HEK293 (cell line): Measurements from ENCODE around the gene ZNF687.

Experiments used
- EGR2 ChIP-seq: fragments of 450-650 bp; formaldehyde crosslinking; IDR thresholded peaks from 2 replicates; pipeline ENCODE4 v1.5.1; 2016; ENCODE audit warnings: low read depth, missing biosample characterization, missing genetic modification characterization
- KLF10 ChIP-seq: fragments of 450-650 bp; IDR thresholded peaks from 2 replicates; pipeline ENCODE4 v1.5.1; 2018; ENCODE audit warnings: missing biosample characterization, mild to moderate bottlenecking, missing genetic modification characterization
- KLF17 ChIP-seq: fragments of 450-650 bp; formaldehyde crosslinking; IDR thresholded peaks from 2 replicates; pipeline ENCODE4 v1.5.1; 2016; ENCODE audit warnings: missing biosample characterization, missing genetic modification characterization
- KLF9 ChIP-seq: fragments of 450-650 bp; formaldehyde crosslinking; IDR thresholded peaks from 2 replicates; pipeline ENCODE4 v1.5.1; 2016; ENCODE audit warnings: missing biosample characterization, missing genetic modification characterization, low read depth
- PRDM10 ChIP-seq: fragments of 450-650 bp; formaldehyde crosslinking; IDR thresholded peaks from 2 replicates; pipeline ENCODE4 v1.5.1; 2016; ENCODE audit warnings: missing biosample characterization, missing genetic modification characterization
- SP7 ChIP-seq: fragments of 450-650 bp; formaldehyde crosslinking; IDR thresholded peaks from 2 replicates; pipeline ENCODE4 v1.5.1; 2016; ENCODE audit warnings: missing biosample characterization, missing genetic modification characterization
- ZEB2 ChIP-seq: fragments of 450-650 bp; formaldehyde crosslinking; IDR thresholded peaks from 2 replicates; pipeline ENCODE4 v1.5.1; 2016; ENCODE audit warnings: missing biosample characterization, missing genetic modification characterization
- ZFP37 ChIP-seq: fragments of 450-650 bp; formaldehyde crosslinking; IDR thresholded peaks from 2 replicates; pipeline ENCODE4 v1.5.1; 2016; ENCODE audit warnings: missing biosample characterization, missing genetic modification characterization
- ZNF10 ChIP-seq: fragments of 450-650 bp; formaldehyde crosslinking; IDR thresholded peaks from 2 replicates; pipeline ENCODE4 v1.5.1; 2017; ENCODE audit warnings: missing biosample characterization, missing genetic modification characterization
- ZNF146 ChIP-seq: fragments of 450-650 bp; formaldehyde crosslinking; IDR thresholded peaks from 2 replicates; pipeline ENCODE4 v1.5.1; 2016; ENCODE audit warnings: missing biosample characterization, missing genetic modification characterization
- ZNF174 ChIP-seq: fragments of 450-650 bp; formaldehyde crosslinking; IDR thresholded peaks from 2 replicates; pipeline ENCODE4 v1.5.0; 2017; ENCODE audit warnings: missing biosample characterization, mild to moderate bottlenecking, missing genetic modification characterization
- ZNF223 ChIP-seq: fragments of 450-650 bp; formaldehyde crosslinking; IDR thresholded peaks from 2 replicates; pipeline ENCODE4 v1.5.1; 2016; ENCODE audit warnings: missing biosample characterization, missing genetic modification characterization
- ZNF248 ChIP-seq: fragments of 450-650 bp; formaldehyde crosslinking; IDR thresholded peaks from 2 replicates; pipeline ENCODE4 v1.5.1; 2017; ENCODE audit warnings: missing biosample characterization, missing genetic modification characterization
- ZNF311 ChIP-seq: fragments of 450-650 bp; formaldehyde crosslinking; IDR thresholded peaks from 2 replicates; pipeline ENCODE4 v1.5.1; 2017; ENCODE audit warnings: missing biosample characterization, missing genetic modification characterization, borderline replicate concordance
- ZNF341 ChIP-seq: fragments of 450-650 bp; formaldehyde crosslinking; IDR thresholded peaks from 2 replicates; pipeline ENCODE4; 2016; ENCODE audit warnings: low read depth, missing biosample characterization, missing genetic modification characterization
- ZNF394 ChIP-seq: fragments of 450-650 bp; formaldehyde crosslinking; IDR thresholded peaks from 2 replicates; pipeline ENCODE4 v1.5.1; 2016; ENCODE audit warnings: missing biosample characterization, missing genetic modification characterization, mild to moderate bottlenecking, moderate library complexity, borderline replicate concordance
- ZNF404 ChIP-seq: fragments of 450-650 bp; formaldehyde crosslinking; IDR thresholded peaks from 2 replicates; pipeline ENCODE4 v1.5.1; 2017; ENCODE audit warnings: missing biosample characterization, missing genetic modification characterization
- ZNF449 ChIP-seq: fragments of 450-650 bp; formaldehyde crosslinking; IDR thresholded peaks from 2 replicates; pipeline ENCODE4 v1.5.1; 2017; ENCODE audit warnings: missing biosample characterization, mild to moderate bottlenecking, missing genetic modification characterization, moderate library complexity
- ZNF530 ChIP-seq: fragments of 450-650 bp; formaldehyde crosslinking; IDR thresholded peaks from 2 replicates; pipeline ENCODE4 v1.5.1; 2016; ENCODE audit warnings: low read depth, missing biosample characterization, missing genetic modification characterization
- ZNF610 ChIP-seq: fragments of 450-650 bp; formaldehyde crosslinking; IDR thresholded peaks from 2 replicates; pipeline ENCODE4 v1.5.1; 2016; ENCODE audit warnings: missing biosample characterization, missing genetic modification characterization, borderline replicate concordance
- ZNF629 ChIP-seq: fragments of 450-650 bp; formaldehyde crosslinking; IDR thresholded peaks from 2 replicates; pipeline ENCODE4 v1.5.1; 2017; ENCODE audit warnings: missing biosample characterization, missing genetic modification characterization
- ZNF660 ChIP-seq: fragments of 450-650 bp; IDR thresholded peaks from 2 replicates; pipeline ENCODE4 v1.5.1; 2018; ENCODE audit warnings: missing biosample characterization, mild to moderate bottlenecking, missing genetic modification characterization
- ZNF707 ChIP-seq: fragments of 450-650 bp; formaldehyde crosslinking; IDR thresholded peaks from 2 replicates; pipeline ENCODE4 v1.5.1; 2016; ENCODE audit warnings: missing biosample characterization, missing genetic modification characterization
- ZNF792 ChIP-seq: fragments of 450-650 bp; formaldehyde crosslinking; IDR thresholded peaks from 2 replicates; pipeline ENCODE4 v1.5.1; 2016; ENCODE audit warnings: missing biosample characterization, missing genetic modification characterization
- TF ChIP-seq, protein P1 (sequence below): fragments of 450-650 bp; formaldehyde crosslinking; IDR thresholded peaks from 2 replicates; pipeline ENCODE4 v1.5.1; 2016; ENCODE audit warnings: missing biosample characterization, missing genetic modification characterization, low read depth
- TF ChIP-seq, protein P2 (sequence below): fragments of 450-650 bp; formaldehyde crosslinking; IDR thresholded peaks from 2 replicates; pipeline ENCODE4 v1.5.1; 2016; ENCODE audit warnings: missing biosample characterization, missing genetic modification characterization
- TF ChIP-seq, protein P3 (sequence below): fragments of 450-650 bp; formaldehyde crosslinking; IDR thresholded peaks from 2 replicates; pipeline ENCODE4 v1.5.1; 2017; ENCODE audit warnings: missing biosample characterization, missing genetic modification characterization
- TF ChIP-seq, protein P4 (sequence below): fragments of 450-650 bp; formaldehyde crosslinking; IDR thresholded peaks from 2 replicates; pipeline ENCODE4; 2016; ENCODE audit warnings: missing biosample characterization, missing genetic modification characterization

The ZNF687 gene

GRCh38 chr1:151327223-151327902 lies 45.3 kb downstream of the ZNF687 start, which contains the start of gene PI4KB (continued):
- peak; percentile 54; the same call in 1 of the 2 replicates for TF ChIP-seq KLF10 (tag by site-specific recombination)
- TF ChIP-seq ZNF530 = no peak
- TF ChIP-seq, protein P1, sequence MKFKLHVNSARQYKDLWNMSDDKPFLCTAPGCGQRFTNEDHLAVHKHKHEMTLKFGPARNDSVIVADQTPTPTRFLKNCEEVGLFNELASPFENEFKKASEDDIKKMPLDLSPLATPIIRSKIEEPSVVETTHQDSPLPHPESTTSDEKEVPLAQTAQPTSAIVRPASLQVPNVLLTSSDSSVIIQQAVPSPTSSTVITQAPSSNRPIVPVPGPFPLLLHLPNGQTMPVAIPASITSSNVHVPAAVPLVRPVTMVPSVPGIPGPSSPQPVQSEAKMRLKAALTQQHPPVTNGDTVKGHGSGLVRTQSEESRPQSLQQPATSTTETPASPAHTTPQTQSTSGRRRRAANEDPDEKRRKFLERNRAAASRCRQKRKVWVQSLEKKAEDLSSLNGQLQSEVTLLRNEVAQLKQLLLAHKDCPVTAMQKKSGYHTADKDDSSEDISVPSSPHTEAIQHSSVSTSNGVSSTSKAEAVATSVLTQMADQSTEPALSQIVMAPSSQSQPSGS (tag by site-specific recombination) = no peak
- TF ChIP-seq ZFP37 (tag by site-specific recombination) = no peak
- no peak for TF ChIP-seq ZNF404
- TF ChIP-seq KLF9 (tag by site-specific recombination) = no peak; the same call in 1 of the 2 replicates
- TF ChIP-seq, protein P2, sequence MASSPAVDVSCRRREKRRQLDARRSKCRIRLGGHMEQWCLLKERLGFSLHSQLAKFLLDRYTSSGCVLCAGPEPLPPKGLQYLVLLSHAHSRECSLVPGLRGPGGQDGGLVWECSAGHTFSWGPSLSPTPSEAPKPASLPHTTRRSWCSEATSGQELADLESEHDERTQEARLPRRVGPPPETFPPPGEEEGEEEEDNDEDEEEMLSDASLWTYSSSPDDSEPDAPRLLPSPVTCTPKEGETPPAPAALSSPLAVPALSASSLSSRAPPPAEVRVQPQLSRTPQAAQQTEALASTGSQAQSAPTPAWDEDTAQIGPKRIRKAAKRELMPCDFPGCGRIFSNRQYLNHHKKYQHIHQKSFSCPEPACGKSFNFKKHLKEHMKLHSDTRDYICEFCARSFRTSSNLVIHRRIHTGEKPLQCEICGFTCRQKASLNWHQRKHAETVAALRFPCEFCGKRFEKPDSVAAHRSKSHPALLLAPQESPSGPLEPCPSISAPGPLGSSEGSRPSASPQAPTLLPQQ (tag by site-specific recombination) = peak; percentile 32
- TF ChIP-seq ZNF311 (tag by site-specific recombination) = no peak
- TF ChIP-seq, protein P3, sequence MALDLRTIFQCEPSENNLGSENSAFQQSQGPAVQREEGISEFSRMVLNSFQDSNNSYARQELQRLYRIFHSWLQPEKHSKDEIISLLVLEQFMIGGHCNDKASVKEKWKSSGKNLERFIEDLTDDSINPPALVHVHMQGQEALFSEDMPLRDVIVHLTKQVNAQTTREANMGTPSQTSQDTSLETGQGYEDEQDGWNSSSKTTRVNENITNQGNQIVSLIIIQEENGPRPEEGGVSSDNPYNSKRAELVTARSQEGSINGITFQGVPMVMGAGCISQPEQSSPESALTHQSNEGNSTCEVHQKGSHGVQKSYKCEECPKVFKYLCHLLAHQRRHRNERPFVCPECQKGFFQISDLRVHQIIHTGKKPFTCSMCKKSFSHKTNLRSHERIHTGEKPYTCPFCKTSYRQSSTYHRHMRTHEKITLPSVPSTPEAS (tag by site-specific recombination) = no peak
- no peak for TF ChIP-seq ZNF174
- TF ChIP-seq, protein P4, sequence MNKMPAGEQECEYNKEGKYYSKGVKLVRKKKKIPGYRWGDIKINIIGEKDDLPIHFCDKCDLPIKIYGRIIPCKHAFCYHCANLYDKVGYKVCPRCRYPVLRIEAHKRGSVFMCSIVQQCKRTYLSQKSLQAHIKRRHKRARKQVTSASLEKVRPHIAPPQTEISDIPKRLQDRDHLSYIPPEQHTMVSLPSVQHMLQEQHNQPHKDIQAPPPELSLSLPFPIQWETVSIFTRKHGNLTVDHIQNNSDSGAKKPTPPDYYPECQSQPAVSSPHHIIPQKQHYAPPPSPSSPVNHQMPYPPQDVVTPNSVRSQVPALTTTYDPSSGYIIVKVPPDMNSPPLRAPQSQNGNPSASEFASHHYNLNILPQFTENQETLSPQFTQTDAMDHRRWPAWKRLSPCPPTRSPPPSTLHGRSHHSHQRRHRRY (tag by site-specific recombination) = no peak
- 0 out of 2 replicates have a peak, but pooled peaks have one; percentile 28 for TF ChIP-seq ZEB2
- no peak for TF ChIP-seq ZNF610
- no peak; the same call in 1 of the 2 replicates for TF ChIP-seq ZNF629 (tag by site-specific recombination)
- no peak for TF ChIP-seq ZNF223
- TF ChIP-seq KLF17 (tag by site-specific recombination) = no peak; the same call in 1 of the 2 replicates
- TF ChIP-seq EGR2 (tag by site-specific recombination) = no peak
- no peak for TF ChIP-seq ZNF707 (tag by site-specific recombination)
- peak; percentile 43; the same call in 1 of the 2 replicates for TF ChIP-seq ZNF660
- TF ChIP-seq ZNF248 (tag by site-specific recombination) = no peak
- no peak for TF ChIP-seq ZNF146 (tag by site-specific recombination)
- TF ChIP-seq ZNF792 (tag by site-specific recombination) = no peak
- TF ChIP-seq ZNF449 = peak; percentile 49; the same call in 1 of the 2 replicates
- peak; percentile 5; the same call in 1 of the 2 replicates for TF ChIP-seq ZNF394 (tag by site-specific recombination)
- TF ChIP-seq ZNF341 (tag by site-specific recombination) = no peak; the same call in 1 of the 2 replicates
- TF ChIP-seq PRDM10 (tag by site-specific recombination) = peak; percentile 61; the same call in 1 of the 2 replicates
- TF ChIP-seq SP7 = peak; percentile 30; the same call in 1 of the 2 replicates
- no peak for TF ChIP-seq ZNF10 (tag by site-specific recombination)
